PC-3 (cell line): ENCODE measurements around the gene F2RL3. TPM values are rescaled to one million over a fixed set of nuclear protein-coding genes. Genes with fewer than 3 reads are reported as not detected.

ENCODE experiments used
- ATAC-seq: fragments of 200-7000 bp; cut with Tn5 transposase; 2 replicates; pipeline ENCODE4 v1.9.1; 2020; ENCODE audit warnings: mild to moderate bottlenecking, moderate library complexity
- BruUV-seq: library from RNA; stranded (reverse); fragments of 400-500 nt; replicated peaks from 2 replicates; lab custom pipeline; 2021; lab: Mats Ljungman, UMichigan
- CTCF ChIA-PET: fragments of 300-600 bp; sonication (Branson Sonifier 250); formaldehyde crosslinking; loops from one replicate; lab custom pipeline; 2022; ENCODE audit warnings: antibody characterized with exemption; lab: Charles Lee
- POLR2A ChIA-PET: fragments of 300-600 bp; sonication (Branson Sonifier 250); formaldehyde crosslinking; loops from one replicate; lab custom pipeline; 2022; ENCODE audit warnings: antibody characterized with exemption; ENCODE audit not compliant: unreplicated experiment; lab: Charles Lee
- DNase-seq: peaks from one replicate; pipeline ENCODE4 v3.0.0-alpha.2; 2015
- H2AFZ ChIP-seq: fragments of 300-600 bp; sonication (generic); 2 replicates; pipeline ENCODE4 v1.6.0; 2016; ENCODE audit warnings: antibody characterized with exemption, low read length
- H3F3A ChIP-seq: fragments of 300-600 bp; sonication (generic); one replicate; pipeline ENCODE4 v1.6.0; 2017; ENCODE audit warnings: antibody characterized with exemption, low read length, control low read depth, mild to moderate bottlenecking; ENCODE audit not compliant: unreplicated experiment
- H3K27ac ChIP-seq: fragments of 300-600 bp; sonication (generic); 2 replicates; pipeline ENCODE4 v1.5.1; 2016; ENCODE audit warnings: mild to moderate bottlenecking, low read length
- H3K27me3 ChIP-seq: fragments of 300-600 bp; sonication (generic); 2 replicates; pipeline ENCODE4 v1.6.1; 2016; ENCODE audit warnings: low read length, mixed read lengths
- H3K36me3 ChIP-seq: fragments of 300-600 bp; sonication (generic); 2 replicates; pipeline ENCODE4 v1.6.1; 2016; ENCODE audit warnings: low read depth, mixed run types, low read length, mixed read lengths
- H3K4me1 ChIP-seq: fragments of 300-600 bp; sonication (generic); 2 replicates; pipeline ENCODE4 v1.5.1; 2016; ENCODE audit warnings: low read length; ENCODE audit not compliant: insufficient read depth
- H3K4me2 ChIP-seq: fragments of 300-600 bp; sonication (generic); 2 replicates; pipeline ENCODE4 v1.6.0; 2016; ENCODE audit warnings: low read length
- H3K4me3 ChIP-seq: fragments of 300-600 bp; sonication (generic); 2 replicates; pipeline ENCODE4 v1.5.1; 2016; ENCODE audit warnings: mild to moderate bottlenecking, low read length, mixed read lengths
- H3K79me2 ChIP-seq: fragments of 300-600 bp; sonication (generic); 2 replicates; pipeline ENCODE4 v1.6.1; 2017; ENCODE audit warnings: low read length, mixed read lengths
- H3K9ac ChIP-seq: fragments of 300-600 bp; sonication (generic); 2 replicates; pipeline ENCODE4 v1.6.0; 2016; ENCODE audit warnings: mild to moderate bottlenecking, low read length
- H3K9me2 ChIP-seq: fragments of 300-600 bp; sonication (generic); replicated peaks from 2 replicates; pipeline ENCODE4 v1.6.1; 2016; ENCODE audit warnings: mixed run types, low read length, mixed read lengths
- H3K9me3 ChIP-seq: fragments of 300-600 bp; sonication (generic); 2 replicates; pipeline ENCODE4 v1.6.1; 2016; ENCODE audit warnings: low read length, mixed read lengths
- H4K20me1 ChIP-seq: fragments of 300-600 bp; sonication (generic); 2 replicates; pipeline ENCODE4 v1.6.1; 2016; ENCODE audit warnings: low read length, mixed read lengths
- CTCF ChIP-seq: fragments of 300-600 bp; sonication (generic); conservative IDR thresholded peaks from 2 replicates; pipeline ENCODE4 v1.5.1; 2017; ENCODE audit warnings: antibody characterized with exemption, low read depth, mild to moderate bottlenecking, low read length
- EZH2 ChIP-seq: fragments of 300-600 bp; sonication (generic); IDR thresholded peaks from one replicate; pipeline ENCODE4 v1.6.1; 2017; ENCODE audit warnings: antibody characterized with exemption, mild to moderate bottlenecking, low read length; ENCODE audit not compliant: unreplicated experiment
- EZH2phosphoT487 ChIP-seq: fragments of 300-600 bp; sonication (generic); IDR thresholded peaks from 2 replicates; pipeline ENCODE4 v1.6.1; 2018; ENCODE audit warnings: mild to moderate bottlenecking, antibody characterized with exemption, low read length, borderline replicate concordance
- intact Hi-C: fragments of 100-400 bp; cut with micrococcal nuclease; formaldehyde crosslinking; loops from 2 replicates; pipeline ENCODE4 v1.9.0; 2023
- total RNA-seq: library from RNA; depleted of rRNA; stranded (reverse); fragments of >200 nt; gene quantifications from 2 replicates; pipeline ENCODE4 v1.2.3, GENCODE V29; 2014

The F2RL3 gene
- total RNA-seq, 1 experiment from 2014 or later: 0.07 TPM

- H3K36me3 ChIP-seq: no peaks in the 10 kb centered on the region
- H3K9me3 ChIP-seq: no peaks in the 10 kb centered on the region
- no TSS peak for BruUV-seq
- ATAC-seq (no peak), DNase-seq (no peak)
- no peaks in the 10 kb centered on the region for H3F3A ChIP-seq
- H4K20me1 ChIP-seq: no peaks in the 10 kb centered on the region
- intact Hi-C loops: loop anchor here (10.0 kb wide), 2 partner anchors 59 to 161 kb away; no protein-coding TSS in a partner anchor
- H3K79me2 ChIP-seq: no peaks in the 10 kb centered on the region
- H3K9me2 ChIP-seq: no peaks in the 10 kb centered on the region
- H3K4me3 ChIP-seq: no peak overlapping the region
- H3K9ac ChIP-seq: no peak overlapping the region
- POLR2A ChIA-PET: no interaction called here
- H3K27ac ChIP-seq: no peak overlapping the region
- no peak for TF ChIP-seq EZH2
- TF ChIP-seq EZH2phosphoT487: no peak
- no peak for TF ChIP-seq CTCF
- CTCF ChIA-PET: no interaction called here
- H3K4me2 ChIP-seq: no peak overlapping the region
- H2AFZ ChIP-seq: no peak overlapping the region
- peaks cover 6% of the 10 kb centered on the region; the same call in 1 of the 2 replicates for H3K4me1 ChIP-seq
- no peaks in the 10 kb centered on the region for H3K27me3 ChIP-seq
Observed at GRCh38 chr19:16894080-16894479, 5.3 kb downstream of the F2RL3 start.

GRCh38 chr19:16895467-16896145, 6.8 kb downstream of the F2RL3 start:
- Histone ChIP-seq H3K9me3 (no peaks in the 10 kb centered on the region), H3K79me2 (no peaks in the 10 kb centered on the region), H2AFZ (peak overlapping the region; percentile 93; the same call in 1 of the 2 replicates), H3K4me1 (peaks cover 6% of the 10 kb centered on the region; the same call in 1 of the 2 replicates), H3K36me3 (no peaks in the 10 kb centered on the region), H3K27me3 (no peaks in the 10 kb centered on the region), H3F3A (no peaks in the 10 kb centered on the region), H3K9me2 (no peaks in the 10 kb centered on the region), H4K20me1 (no peaks in the 10 kb centered on the region), H3K9ac (no peak overlapping the region), H3K27ac (no peak overlapping the region), H3K4me2 (peak overlapping the region; percentile 100), H3K4me3 (peak overlapping the region; percentile 76; the same call in 1 of the 2 replicates)
- DNase-seq (no peak), ATAC-seq (no peak)
- BruUV-seq: no TSS peak
- CTCF ChIA-PET: no interaction called here
- TF ChIP-seq CTCF: no peak
- no peak for TF ChIP-seq EZH2phosphoT487
- no peak for TF ChIP-seq EZH2
- POLR2A ChIA-PET: interaction anchor here (0.5 kb wide), 1 partner anchor 125 kb away, joined by 3 read pairs; no protein-coding TSS in a partner anchor
- intact Hi-C loops: loop anchor here (10.0 kb wide), 2 partner anchors 61 to 159 kb away; no protein-coding TSS in a partner anchor
